ENCODE results near the gene TTC21A. TPM values are rescaled to one million over a fixed set of nuclear protein-coding genes. Genes with fewer than 3 reads are reported as not detected.

TTC21A gene
- total RNA-seq, 4 donors from 2014 or later, result 1.7 to 8.6 (median 3.9) TPM

GRCh38 chr3:39173318-39174125 is 66.0 kb downstream of the TTC21A start:
- intact Hi-C loops (cut with DNase I), result loop anchor here (2.0 kb wide), 1 partner anchor 15 kb away; no protein-coding TSS in a partner anchor
- Histone ChIP-seq H3K36me3 (no peaks in the 10 kb centered on the region), H3K9me3 (no peaks in the 10 kb centered on the region), H3K27me3 (no peaks in the 10 kb centered on the region), H3K4me3 (no peak overlapping the region), H3K27ac (replicated peaks in 1 of 4) (no peak overlapping the region), H3K4me1 (peaks cover 18 to 26% (median 20%) of the 10 kb centered on the region in 4 donors)
- DNase-seq (ENCODE audit: extremely low spot score), result no peak
- WGBS, result 78% methylated on average over 2 of the region's 2 CpGs
- TF ChIP-seq EP300 (IDR thresholded peaks at IDR 0.05), result no peak
- no peak for TF ChIP-seq POLR2AphosphoS5 (IDR thresholded peaks at IDR 0.05)
- TF ChIP-seq CTCF (IDR thresholded peaks at IDR 0.05), result no peak
- TF ChIP-seq POLR2A (IDR thresholded peaks at IDR 0.05; ENCODE audit: low read depth), result no peak

- Histone ChIP-seq H3K27me3 (no peaks in the 10 kb centered on the region), H3K4me1 (peaks cover 41 to 52% (median 46%) of the 10 kb centered on the region in 4 donors), H3K36me3 (no peaks in the 10 kb centered on the region), H3K9me3 (no peaks in the 10 kb centered on the region), H3K4me3 (no peak overlapping the region), H3K27ac (replicated peaks in 1 of 4) (peak overlapping the region; percentile 89 to 95 (median 92))
- 87% methylated on average over 6 of the region's 6 CpGs for whole genome bisulfite sequencing
- intact Hi-C loops (cut with DNase I), result no loop called here
- TF ChIP-seq CTCF (IDR thresholded peaks at IDR 0.05), result no peak
- no peak for TF ChIP-seq EP300 (IDR thresholded peaks at IDR 0.05)
- TF ChIP-seq POLR2AphosphoS5 (IDR thresholded peaks at IDR 0.05), result no peak
- TF ChIP-seq POLR2A (IDR thresholded peaks at IDR 0.05; ENCODE audit: low read depth), result no peak
- no peak for DNase-seq (ENCODE audit: extremely low spot score)
Measured at GRCh38 chr3:39176025-39176714, 68.7 kb downstream of the TTC21A start.

- TF ChIP-seq EP300 (IDR thresholded peaks at IDR 0.05), result peak; percentile 89
- peak; percentile 90 to 95 for TF ChIP-seq POLR2AphosphoS5 (IDR thresholded peaks at IDR 0.05)
- TF ChIP-seq CTCF (IDR thresholded peaks at IDR 0.05), result no peak
- TF ChIP-seq POLR2A (IDR thresholded peaks at IDR 0.05; ENCODE audit: low read depth), result peak; percentile 80
- Histone ChIP-seq H3K4me1 (peaks cover 45 to 69% (median 63%) of the 10 kb centered on the region in 4 donors), H3K27me3 (no peaks in the 10 kb centered on the region), H3K9me3 (no peaks in the 10 kb centered on the region), H3K27ac (replicated peaks in 1 of 4) (peak overlapping the region; percentile 89 to 95 (median 92)), H3K4me3 (peak overlapping the region; percentile 45 to 58 (median 54)), H3K36me3 (no peaks in the 10 kb centered on the region)
- intact Hi-C loops (cut with DNase I), result no loop called here
- WGBS, result 3% methylated on average over 18 of the region's 32 CpGs
- DNase-seq (ENCODE audit: extremely low spot score), result peak; percentile 98
Measured at GRCh38 chr3:39177708-39178332, 70.3 kb downstream of the TTC21A start.

GRCh38 chr3:39178553-39178952 is 71.1 kb downstream of the TTC21A start:
- intact Hi-C loops (cut with DNase I), result no loop called here
- peaks cover 51 to 76% (median 70%) of the 10 kb centered on the region in 4 donors for H3K4me1 ChIP-seq
- TF ChIP-seq POLR2A (IDR thresholded peaks at IDR 0.05; ENCODE audit: low read depth) (no peak), POLR2AphosphoS5 (IDR thresholded peaks at IDR 0.05) (no peak), EP300 (IDR thresholded peaks at IDR 0.05) (no peak), CTCF (IDR thresholded peaks at IDR 0.05) (no peak)
- H3K9me3 ChIP-seq, result no peaks in the 10 kb centered on the region
- peak overlapping the region; percentile 45 to 58 (median 54) for H3K4me3 ChIP-seq
- H3K27me3 ChIP-seq, result no peaks in the 10 kb centered on the region
- 57% methylated on average over 4 of the region's 4 CpGs for WGBS
- no peak for DNase-seq (ENCODE audit: extremely low spot score)
- peaks cover 0 to 5% (median 0%) of the 10 kb centered on the region in 4 donors for H3K36me3 ChIP-seq
- H3K27ac ChIP-seq (replicated peaks in 1 of 4), result peak overlapping the region; percentile 89 to 95 (median 92)
